ENCODE measurements around the gene USP35. TPM values are rescaled to one million over a fixed set of nuclear protein-coding genes. Genes with fewer than 3 reads are reported as not detected.

Gene USP35
- total RNA-seq, 1 donor from 2014 or later = 10.9 TPM

GRCh38 chr11:78261828-78262227 is 73.1 kb downstream of the USP35 start:
- Mint-ChIP-seq H3K4me3 (ENCODE audit: unreplicated experiment) (no peak overlapping the region), H3K4me1 (ENCODE audit: unreplicated experiment) (no peaks in the 10 kb centered on the region), H3K27me3 (ENCODE audit: unreplicated experiment) (no peaks in the 10 kb centered on the region), H3K9me3 (ENCODE audit: unreplicated experiment) (no peaks in the 10 kb centered on the region), H3K36me3 (ENCODE audit: unreplicated experiment) (no peaks in the 10 kb centered on the region), H3K27ac (ENCODE audit: unreplicated experiment) (no peak overlapping the region)
- DNase-seq (ENCODE audit: extremely low spot score, unreplicated experiment) = no peak
- TF ChIP-seq CTCF (IDR thresholded peaks at IDR 0.05) = no peak

GRCh38 chr11:78262238-78262637 is 73.5 kb downstream of the USP35 start:
- DNase-seq (ENCODE audit: extremely low spot score, unreplicated experiment) = no peak
- Mint-ChIP-seq H3K9me3 (ENCODE audit: unreplicated experiment) (no peaks in the 10 kb centered on the region), H3K27ac (ENCODE audit: unreplicated experiment) (no peak overlapping the region), H3K36me3 (ENCODE audit: unreplicated experiment) (no peaks in the 10 kb centered on the region), H3K27me3 (ENCODE audit: unreplicated experiment) (no peaks in the 10 kb centered on the region), H3K4me1 (ENCODE audit: unreplicated experiment) (no peaks in the 10 kb centered on the region), H3K4me3 (ENCODE audit: unreplicated experiment) (no peak overlapping the region)
- no peak for TF ChIP-seq CTCF (IDR thresholded peaks at IDR 0.05)

GRCh38 chr11:78262691-78263090 is 74.0 kb downstream of the USP35 start:
- Mint-ChIP-seq H3K4me3 (ENCODE audit: unreplicated experiment) (no peak overlapping the region), H3K36me3 (ENCODE audit: unreplicated experiment) (no peaks in the 10 kb centered on the region), H3K9me3 (ENCODE audit: unreplicated experiment) (no peaks in the 10 kb centered on the region), H3K4me1 (ENCODE audit: unreplicated experiment) (no peaks in the 10 kb centered on the region), H3K27ac (ENCODE audit: unreplicated experiment) (no peak overlapping the region), H3K27me3 (ENCODE audit: unreplicated experiment) (no peaks in the 10 kb centered on the region)
- DNase-seq (ENCODE audit: extremely low spot score, unreplicated experiment) = no peak
- TF ChIP-seq CTCF (IDR thresholded peaks at IDR 0.05) = no peak

Other genes with a start within 250 kb of the USP35 start
- 37.9 and 41.6 TPM in 2 replicates for gene INTS4, start 194.3 kb upstream of the USP35 start, total RNA-seq
- gene KCTD14, start 165.6 kb upstream of the USP35 start, total RNA-seq = 0.73 and 1.0 TPM in 2 replicates
- not detected in 2 replicates for gene THRSP, start 125.1 kb upstream of the USP35 start, total RNA-seq
- gene NDUFC2, start 109.1 kb upstream of the USP35 start, total RNA-seq = 182 and 199 TPM in 2 replicates
- 35.1 and 41.7 TPM in 2 replicates for gene ALG8, start 49.3 kb upstream of the USP35 start, total RNA-seq
- 10.7 and 10.8 TPM in 2 replicates for gene KCTD21, start 293 bp upstream of the USP35 start, total RNA-seq
- 11.4 TPM in 2 replicates for gene GAB2, start 228.9 kb downstream of the USP35 start, total RNA-seq

Measured in osteocyte (in vitro differentiated cells).